Skeletal muscle tissue (tissue), 4 donors: ENCODE measurements around the gene DCTPP1. TPM values are rescaled to one million over a fixed set of nuclear protein-coding genes. Genes with fewer than 3 reads are reported as not detected.

Source experiments
- H3K27ac ChIP-seq: one replicate; pipeline ENCODE4 v1.7.0; 2013; ENCODE audit warnings: mild to moderate bottlenecking, low read depth, low read length, inconsistent platforms
- H3K27me3 ChIP-seq, 3 donors: one replicate each; pipeline ENCODE4 v1.7.0; 2013; ENCODE audit warnings: low read length in 3 of 3; ENCODE audit not compliant: control insufficient read depth in 3 of 3, insufficient read depth in 3 of 3
- H3K36me3 ChIP-seq, 3 donors: one replicate each; pipeline ENCODE4 v1.7.0; 2013; ENCODE audit warnings: low read length in 3 of 3; ENCODE audit not compliant: control insufficient read depth in 3 of 3, insufficient read depth in 3 of 3
- H3K4me1 ChIP-seq, 3 donors: one replicate each; pipeline ENCODE4 v1.7.0; 2013; ENCODE audit warnings: low read length in 3 of 3, mild to moderate bottlenecking in 3 of 3; ENCODE audit not compliant: control insufficient read depth in 3 of 3, insufficient read depth in 3 of 3
- H3K4me3 ChIP-seq, 3 donors: one replicate each; pipeline ENCODE4 v1.7.0; 2013; ENCODE audit warnings: low read length in 3 of 3
- H3K9ac ChIP-seq, 3 donors: one replicate each; pipeline ENCODE4 v1.7.0; 2013; ENCODE audit warnings: low read length in 3 of 3, mild to moderate bottlenecking in 3 of 3, moderate library complexity in 2 of 3, low read depth in 1 of 3
- H3K9me3 ChIP-seq, 3 donors: one replicate each; pipeline ENCODE4 v1.7.0; 2013; ENCODE audit warnings: low read length in 3 of 3; ENCODE audit not compliant: control insufficient read depth in 3 of 3
- total RNA-seq: library from RNA; depleted of rRNA; stranded (reverse); fragments of >200 nt; gene quantifications from one replicate; pipeline ENCODE4 v1.2.3, GENCODE V29; 2014
- donor health status: Osteomylitis.

Gene DCTPP1
- total RNA-seq, 1 donor from 2014 or later = 26.1 TPM

DNA sequence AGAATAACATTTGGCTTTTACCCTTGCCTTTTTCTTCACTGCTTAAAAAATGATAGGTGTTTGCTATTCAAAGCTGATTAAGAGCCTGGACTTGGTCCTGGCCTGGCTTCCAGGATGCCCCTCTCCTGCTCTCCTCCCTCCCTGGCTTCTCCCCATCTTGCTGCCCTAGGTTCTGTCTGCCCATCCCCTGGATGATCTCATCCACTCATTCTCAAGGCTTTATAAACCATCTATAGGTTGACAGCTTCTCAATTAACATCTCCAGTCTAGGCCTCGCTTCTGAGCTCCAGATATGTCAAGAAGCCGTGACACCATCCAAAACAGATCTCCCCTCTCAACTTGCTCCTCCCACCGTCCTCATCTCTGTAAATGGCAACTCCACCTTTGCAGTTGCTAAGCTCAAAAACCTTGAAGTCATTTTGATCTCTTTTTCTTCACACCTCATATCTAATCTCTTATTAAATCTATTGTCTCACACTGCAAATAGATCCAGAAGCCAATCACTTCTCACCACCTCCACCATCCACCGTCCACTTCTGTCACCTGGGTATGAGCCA is 13.7 kb downstream of the DCTPP1 start:
- no peak overlapping the region for H3K27ac ChIP-seq
- H3K9ac ChIP-seq = no peak overlapping the region
- H3K36me3 ChIP-seq = peaks cover 11 to 24% (median 13%) of the 10 kb centered on the region in 3 donors
- no peak overlapping the region for H3K4me3 ChIP-seq
- peaks cover 4 to 18% (median 17%) of the 10 kb centered on the region in 3 donors for H3K4me1 ChIP-seq
- H3K9me3 ChIP-seq = no peaks in the 10 kb centered on the region
- no peaks in the 10 kb centered on the region for H3K27me3 ChIP-seq

DNA sequence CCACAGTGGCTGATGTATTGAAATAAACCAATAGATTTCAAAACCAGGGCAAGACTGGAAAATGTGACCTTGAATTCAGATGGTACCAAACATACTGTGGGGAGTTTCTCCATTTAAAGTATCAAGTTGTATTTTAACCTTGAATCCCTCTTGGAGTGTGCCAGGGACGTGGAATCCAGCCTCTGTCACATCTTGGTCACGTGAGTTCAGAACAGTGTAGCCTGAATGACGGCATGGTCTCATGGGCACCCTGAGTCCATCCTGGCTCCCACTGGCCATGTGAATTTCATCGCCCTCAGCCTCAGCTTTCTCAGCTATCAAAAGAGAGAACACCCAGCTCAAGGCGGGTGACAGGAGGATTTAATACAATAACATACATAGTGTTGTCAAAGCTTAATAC is 15.7 kb downstream of the DCTPP1 start:
- Histone ChIP-seq H3K9me3 (no peaks in the 10 kb centered on the region), H3K27ac (peak overlapping the region; percentile 36), H3K4me3 (no peak overlapping the region), H3K27me3 (no peaks in the 10 kb centered on the region), H3K36me3 (peaks cover 13 to 18% (median 13%) of the 10 kb centered on the region in 3 donors), H3K9ac (peak overlapping the region in 1 of 3 donors; percentile 33), H3K4me1 (peaks cover 10 to 25% (median 23%) of the 10 kb centered on the region in 3 donors)

DNA sequence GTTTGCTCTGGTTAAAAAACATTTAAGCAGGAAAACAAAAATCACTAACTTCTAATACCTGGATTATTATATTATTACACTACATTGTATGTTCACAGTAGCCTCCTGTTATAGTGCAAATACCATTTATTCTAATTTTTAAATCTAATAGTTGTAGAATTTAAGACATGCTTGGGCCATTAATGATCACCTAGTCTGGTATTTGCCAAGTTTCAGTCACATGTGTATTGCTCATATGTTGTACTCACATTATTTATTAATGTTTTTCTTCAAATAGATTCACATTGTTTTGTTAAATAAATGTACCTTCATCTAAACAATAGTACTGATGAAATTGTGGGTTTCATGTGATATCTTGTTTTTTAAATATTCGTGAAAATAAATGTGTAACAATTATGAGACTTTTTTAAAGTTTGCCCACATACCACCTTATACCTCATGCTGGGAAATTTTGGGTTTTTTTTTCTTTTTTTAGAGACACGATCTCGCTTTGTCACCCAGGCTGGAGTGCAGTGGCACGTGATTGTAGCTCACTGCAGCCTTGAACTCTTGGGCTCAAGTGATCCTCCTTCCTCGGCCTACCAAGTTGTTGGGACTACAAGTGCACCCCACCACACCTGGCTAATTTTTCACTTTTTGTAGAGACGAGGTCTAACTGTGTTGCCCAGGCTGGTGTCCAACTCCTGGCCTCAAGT is 16.6 kb downstream of the DCTPP1 start:
- Histone ChIP-seq H3K36me3 (peaks cover 13 to 20% (median 13%) of the 10 kb centered on the region in 3 donors), H3K9ac (peak overlapping the region in 1 of 3 donors; percentile 33), H3K27ac (no peak overlapping the region), H3K9me3 (no peaks in the 10 kb centered on the region), H3K27me3 (no peaks in the 10 kb centered on the region), H3K4me1 (peaks cover 16 to 29% (median 25%) of the 10 kb centered on the region in 3 donors), H3K4me3 (no peak overlapping the region)

DNA sequence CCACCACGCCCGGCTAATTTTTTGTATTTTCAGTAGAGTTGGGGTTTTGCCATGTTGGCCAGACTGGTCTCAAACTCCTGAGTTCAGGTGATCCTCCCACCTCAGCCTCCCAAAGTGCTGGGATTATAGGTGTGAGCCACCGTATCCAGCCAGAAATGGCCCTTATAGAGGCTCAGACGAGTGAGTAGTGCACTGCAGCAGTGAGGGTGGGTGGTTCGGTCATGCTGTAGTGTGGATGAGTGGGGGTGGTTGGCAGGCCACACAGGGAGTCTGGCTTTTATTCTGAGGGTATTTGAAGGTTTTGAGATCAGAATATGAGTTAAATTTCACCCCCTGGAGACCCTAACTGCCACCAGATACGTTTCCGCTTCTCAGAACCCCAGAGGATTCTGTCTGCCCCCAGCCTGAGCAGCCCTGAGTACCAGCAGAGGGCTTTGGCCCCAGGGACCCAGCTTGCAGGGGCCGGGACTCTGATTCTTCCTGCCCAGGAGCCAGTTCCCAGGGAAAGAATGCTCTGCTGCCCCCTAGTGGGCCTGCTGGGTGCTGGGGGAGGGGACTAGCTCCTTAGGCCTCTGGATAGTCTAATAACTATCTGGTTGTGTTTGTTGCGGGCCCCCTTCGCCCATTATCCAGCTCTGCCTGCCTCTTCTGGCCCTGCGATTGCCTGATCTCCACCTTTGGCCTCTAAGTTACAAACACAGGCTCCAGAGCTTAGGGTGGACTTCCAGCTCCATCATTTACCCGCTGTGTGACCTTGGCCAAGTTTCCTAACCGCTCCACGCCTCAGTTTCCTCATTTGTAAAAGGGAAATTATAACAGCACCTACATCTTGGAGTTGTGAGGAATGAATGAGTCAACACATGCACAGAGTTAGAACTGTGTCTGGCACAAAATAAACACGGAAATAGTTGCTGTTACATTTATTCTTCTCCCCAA is 20.4 kb downstream of the DCTPP1 start:
- Histone ChIP-seq H3K36me3 (peaks cover 13 to 20% (median 13%) of the 10 kb centered on the region in 3 donors), H3K4me1 (peaks cover 15 to 28% (median 24%) of the 10 kb centered on the region in 3 donors), H3K4me3 (peak overlapping the region in 1 of 3 donors; percentile 6), H3K27me3 (no peaks in the 10 kb centered on the region), H3K9ac (peak overlapping the region in 1 of 3 donors; percentile 50), H3K27ac (peak overlapping the region; percentile 30), H3K9me3 (no peaks in the 10 kb centered on the region)

DNA sequence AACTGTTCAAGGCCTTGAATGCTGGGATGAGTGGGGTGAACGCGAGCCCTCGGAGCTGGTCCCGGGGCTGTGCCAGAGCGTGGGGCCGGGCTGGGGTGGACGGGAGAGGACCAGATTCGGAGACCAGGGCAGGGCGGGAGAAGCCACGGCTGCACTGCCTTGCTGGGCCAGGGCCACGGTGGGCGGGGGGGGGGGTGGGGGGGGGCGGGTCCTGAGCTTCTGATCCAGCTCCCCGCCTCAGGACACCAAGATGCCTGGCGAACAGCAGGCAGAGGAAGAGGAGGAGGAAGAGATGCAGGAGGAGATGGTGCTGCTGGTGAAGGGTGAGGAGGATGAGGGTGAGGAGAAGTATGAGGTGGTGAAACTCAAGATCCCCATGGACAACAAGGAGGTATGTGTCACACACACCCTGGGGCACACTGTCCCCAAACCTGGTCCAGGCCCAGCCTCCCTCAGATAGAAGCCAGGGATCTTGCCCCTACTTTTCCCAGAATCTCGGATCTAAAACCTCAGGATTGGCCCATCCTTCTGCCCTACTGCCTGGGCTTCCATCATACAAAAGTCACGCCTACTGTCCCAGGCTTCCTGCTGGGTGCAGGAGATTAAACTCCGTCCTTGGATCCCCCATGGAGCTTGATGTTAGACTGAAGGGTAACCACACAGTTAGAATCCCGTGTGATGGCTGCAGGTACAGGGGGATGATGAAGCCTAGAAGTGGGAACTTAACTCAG is 21.9 kb downstream of the DCTPP1 start:
- Histone ChIP-seq H3K9ac (peak overlapping the region; percentile 75 to 91 (median 76)), H3K27me3 (no peaks in the 10 kb centered on the region), H3K36me3 (peaks cover 11 to 13% (median 11%) of the 10 kb centered on the region in 3 donors), H3K4me1 (peaks cover 15 to 24% (median 22%) of the 10 kb centered on the region in 3 donors), H3K9me3 (no peaks in the 10 kb centered on the region), H3K4me3 (peak overlapping the region; percentile 68 to 86 (median 74)), H3K27ac (peak overlapping the region; percentile 85)

DNA sequence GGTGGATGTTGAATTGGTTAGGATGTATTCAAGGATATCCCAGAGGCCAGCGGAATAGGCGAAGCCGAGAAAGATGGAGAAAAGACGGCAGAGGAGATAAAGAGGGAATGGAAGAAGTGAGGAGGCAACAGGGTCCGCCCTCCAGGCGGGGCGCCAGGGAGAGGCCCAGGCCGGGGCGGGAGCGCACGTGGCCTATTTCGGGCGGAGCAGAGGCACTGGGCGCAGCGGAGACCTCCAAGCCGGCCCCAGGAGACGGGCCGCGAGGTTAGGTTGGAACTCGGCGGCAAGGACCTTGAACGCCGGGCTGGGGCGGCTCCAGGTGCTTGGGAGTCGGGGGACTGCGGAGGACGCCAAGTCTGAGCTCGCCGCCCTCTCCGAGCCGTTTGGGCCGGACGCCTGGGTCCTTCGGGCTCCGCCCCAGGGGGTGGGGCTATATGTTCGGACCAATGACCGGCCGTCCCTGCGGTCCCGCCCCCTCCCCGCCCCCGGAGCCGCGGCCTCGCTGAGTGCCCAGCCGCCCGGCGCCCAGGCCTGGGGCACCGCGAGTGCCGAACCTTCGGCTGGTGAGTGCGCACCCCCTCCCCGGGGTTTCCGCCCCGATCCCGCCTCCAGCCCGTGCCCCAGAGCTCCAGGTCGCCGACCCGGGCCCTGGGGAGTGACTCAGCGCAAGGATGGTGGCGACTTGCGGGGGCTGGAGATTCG is 22.6 kb downstream of the DCTPP1 start, which contains the start of gene ZNF771:
TSS of gene ZNF771 (plus strand) at position 505 of the 702 bp plus-strand sequence. CDS start 448 bp downstream, outside the sequence.
- H3K9me3 ChIP-seq = no peaks in the 10 kb centered on the region
- H3K9ac ChIP-seq = peak within 1 kb of the TSS; percentile 75 to 91 (median 76)
- H3K4me3 ChIP-seq = peak within 1 kb of the TSS; percentile 68 to 86 (median 74)
- H3K27me3 ChIP-seq = no peaks in the 10 kb centered on the region
- peak within 1 kb of the TSS; percentile 85 for H3K27ac ChIP-seq
- peaks cover 15 to 24% (median 22%) of the 10 kb centered on the region in 3 donors for H3K4me1 ChIP-seq
- peaks cover 9 to 11% (median 11%) of the 10 kb centered on the region in 3 donors for H3K36me3 ChIP-seq

DNA sequence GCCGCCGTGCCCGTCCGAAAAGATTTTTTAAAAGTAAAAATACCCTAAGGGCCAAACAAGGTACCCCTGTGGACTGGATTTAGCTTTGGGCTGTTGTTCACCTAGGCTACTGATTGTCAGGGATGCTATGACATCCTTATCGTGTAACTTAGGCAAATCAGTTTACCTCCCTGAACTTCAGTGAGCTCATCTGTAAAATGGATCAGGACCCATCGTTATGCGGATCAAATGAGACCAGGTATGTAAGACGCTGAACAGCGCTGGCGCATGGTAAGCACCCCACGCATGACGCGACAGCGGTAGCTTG is 23.1 kb downstream of the DCTPP1 start:
- H3K4me1 ChIP-seq = peaks cover 15 to 24% (median 22%) of the 10 kb centered on the region in 3 donors
- H3K27me3 ChIP-seq = no peaks in the 10 kb centered on the region
- H3K27ac ChIP-seq = peak overlapping the region; percentile 85
- no peaks in the 10 kb centered on the region for H3K9me3 ChIP-seq
- H3K36me3 ChIP-seq = peaks cover 4 to 7% (median 6%) of the 10 kb centered on the region in 3 donors
- peak overlapping the region; percentile 68 to 86 (median 74) for H3K4me3 ChIP-seq
- H3K9ac ChIP-seq = peak overlapping the region; percentile 70 to 91 (median 75)

DNA sequence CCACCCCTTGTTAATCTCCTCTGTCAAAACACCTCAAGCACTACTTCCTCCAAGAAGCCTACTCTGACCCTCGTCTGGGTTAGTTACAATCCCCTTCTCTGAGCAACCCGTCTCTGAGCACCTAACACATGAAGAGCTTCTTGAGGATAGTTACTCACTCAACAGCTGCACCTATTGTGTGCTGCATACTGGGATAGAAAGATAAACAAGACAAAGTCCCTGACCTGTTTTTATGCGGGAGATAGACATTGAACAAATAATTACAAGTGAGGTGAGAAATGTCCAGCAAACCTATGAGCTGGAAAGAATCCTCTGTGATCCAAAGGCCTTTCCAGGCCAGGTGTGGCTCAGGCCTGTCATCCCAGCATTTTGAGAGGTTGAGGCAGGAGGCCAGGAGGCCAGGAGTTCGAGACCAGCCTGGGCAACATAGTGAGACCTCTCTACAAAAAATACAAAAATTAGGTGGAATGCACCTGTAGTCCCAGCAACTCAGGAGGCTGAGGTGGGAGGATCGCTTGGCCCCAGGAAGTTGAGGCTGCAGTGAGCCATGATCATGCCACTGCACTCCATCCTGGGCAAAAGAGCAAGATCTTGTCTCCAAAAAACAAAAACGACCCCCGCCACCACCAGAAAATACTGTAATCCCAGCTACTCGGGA is 27.9 kb downstream of the DCTPP1 start:
- Histone ChIP-seq H3K4me3 (no peak overlapping the region), H3K36me3 (peaks cover 5 to 11% (median 9%) of the 10 kb centered on the region in 3 donors), H3K9ac (no peak overlapping the region), H3K4me1 (peaks cover 7 to 17% (median 9%) of the 10 kb centered on the region in 3 donors), H3K9me3 (no peaks in the 10 kb centered on the region), H3K27ac (no peak overlapping the region), H3K27me3 (no peaks in the 10 kb centered on the region)
